ENCODE results near the gene GFI1B. TPM values are rescaled to one million over a fixed set of nuclear protein-coding genes. Genes with fewer than 3 reads are reported as not detected.

The GFI1B gene
- total RNA-seq, 1 donor from 2014 or later: not detected

DNA sequence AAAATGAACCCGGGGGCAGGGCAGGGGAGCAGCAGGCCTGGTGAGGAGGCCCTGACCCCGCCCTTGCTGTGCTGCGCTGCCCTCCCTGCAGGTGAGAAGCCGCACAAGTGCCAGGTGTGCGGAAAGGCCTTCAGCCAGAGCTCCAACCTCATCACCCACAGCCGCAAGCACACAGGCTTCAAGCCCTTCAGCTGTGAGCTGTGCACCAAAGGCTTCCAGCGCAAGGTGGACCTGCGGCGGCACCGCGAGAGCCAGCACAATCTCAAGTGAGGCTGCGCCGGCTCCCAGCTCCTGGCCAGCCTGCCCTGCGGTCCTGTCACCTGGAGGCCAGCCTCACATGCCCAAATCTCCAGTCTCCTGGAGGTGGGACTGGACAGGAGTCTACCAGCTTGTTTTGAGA is 12.3 kb downstream of the GFI1B start:
- peaks cover 5% of the 10 kb centered on the region for H3K9me3 Mint-ChIP-seq (ENCODE audit: unreplicated experiment)
- DNase-seq: no peak
- TF ChIP-seq, protein P1, sequence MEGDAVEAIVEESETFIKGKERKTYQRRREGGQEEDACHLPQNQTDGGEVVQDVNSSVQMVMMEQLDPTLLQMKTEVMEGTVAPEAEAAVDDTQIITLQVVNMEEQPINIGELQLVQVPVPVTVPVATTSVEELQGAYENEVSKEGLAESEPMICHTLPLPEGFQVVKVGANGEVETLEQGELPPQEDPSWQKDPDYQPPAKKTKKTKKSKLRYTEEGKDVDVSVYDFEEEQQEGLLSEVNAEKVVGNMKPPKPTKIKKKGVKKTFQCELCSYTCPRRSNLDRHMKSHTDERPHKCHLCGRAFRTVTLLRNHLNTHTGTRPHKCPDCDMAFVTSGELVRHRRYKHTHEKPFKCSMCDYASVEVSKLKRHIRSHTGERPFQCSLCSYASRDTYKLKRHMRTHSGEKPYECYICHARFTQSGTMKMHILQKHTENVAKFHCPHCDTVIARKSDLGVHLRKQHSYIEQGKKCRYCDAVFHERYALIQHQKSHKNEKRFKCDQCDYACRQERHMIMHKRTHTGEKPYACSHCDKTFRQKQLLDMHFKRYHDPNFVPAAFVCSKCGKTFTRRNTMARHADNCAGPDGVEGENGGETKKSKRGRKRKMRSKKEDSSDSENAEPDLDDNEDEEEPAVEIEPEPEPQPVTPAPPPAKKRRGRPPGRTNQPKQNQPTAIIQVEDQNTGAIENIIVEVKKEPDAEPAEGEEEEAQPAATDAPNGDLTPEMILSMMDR (IDR thresholded peaks at IDR 0.05; ENCODE audit: partially characterized antibody, unreplicated experiment): no peak
- H3K36me3 Mint-ChIP-seq (ENCODE audit: unreplicated experiment): peaks cover 9% of the 10 kb centered on the region
- H3K27ac Mint-ChIP-seq (ENCODE audit: unreplicated experiment): no peak overlapping the region
- no peak overlapping the region for H3K4me3 Mint-ChIP-seq (ENCODE audit: unreplicated experiment)
- peaks cover 2% of the 10 kb centered on the region for H3K4me1 Mint-ChIP-seq (ENCODE audit: low read depth, unreplicated experiment)
- H3K27me3 Mint-ChIP-seq (ENCODE audit: unreplicated experiment): no peaks in the 10 kb centered on the region

DNA sequence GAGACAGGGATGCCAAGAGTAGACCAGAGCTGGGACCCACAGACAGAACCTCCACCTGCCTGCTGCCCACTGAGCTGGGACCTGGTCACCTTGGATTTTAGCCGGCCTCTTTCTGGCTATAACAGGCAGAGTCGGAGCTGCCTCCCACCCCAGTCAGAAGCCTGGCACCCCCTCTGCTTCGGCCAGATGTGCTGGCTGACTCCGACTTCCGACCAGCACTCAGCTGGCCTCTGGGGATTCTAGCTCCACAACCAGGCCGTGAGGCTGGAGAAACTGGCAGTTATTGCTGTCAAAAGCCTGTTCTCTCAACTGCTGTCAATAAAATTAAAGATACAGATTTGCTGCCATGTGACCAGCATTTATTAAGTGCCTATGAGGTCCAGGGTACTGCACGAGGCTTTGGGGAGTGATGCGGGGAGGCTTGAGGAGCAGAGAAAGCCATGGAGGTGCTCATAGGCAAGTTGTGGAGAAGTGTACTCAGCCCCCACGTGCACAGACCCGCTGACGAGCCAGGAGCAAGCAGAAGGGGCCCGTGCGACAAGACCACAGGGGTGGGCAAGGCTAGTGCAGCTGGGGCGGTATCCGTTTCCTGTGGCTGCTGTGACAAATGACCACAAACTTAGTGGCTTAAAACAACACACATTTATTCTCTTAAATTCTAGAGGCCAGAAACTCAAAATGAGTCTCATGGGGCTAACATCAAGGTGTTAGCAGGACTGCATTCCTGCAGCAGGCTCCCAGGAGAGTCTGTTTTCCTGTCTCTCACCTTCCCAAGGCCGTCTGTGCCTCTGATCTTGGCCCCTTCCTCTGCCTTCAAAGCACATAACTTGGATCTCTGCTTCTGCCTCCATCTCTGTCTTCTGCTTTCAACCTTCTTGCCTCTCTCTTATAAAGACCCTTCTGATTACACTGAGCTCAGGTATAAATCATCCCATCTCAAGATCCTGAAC is 13.1 kb downstream of the GFI1B start:
- DNase-seq: no peak
- Mint-ChIP-seq H3K36me3 (ENCODE audit: unreplicated experiment) (peaks cover 9% of the 10 kb centered on the region), H3K27me3 (ENCODE audit: unreplicated experiment) (no peaks in the 10 kb centered on the region), H3K27ac (ENCODE audit: unreplicated experiment) (no peak overlapping the region), H3K4me1 (ENCODE audit: low read depth, unreplicated experiment) (peaks cover 2% of the 10 kb centered on the region), H3K4me3 (ENCODE audit: unreplicated experiment) (no peak overlapping the region), H3K9me3 (ENCODE audit: unreplicated experiment) (peaks cover 3% of the 10 kb centered on the region)
- TF ChIP-seq, protein P1 (IDR thresholded peaks at IDR 0.05; ENCODE audit: partially characterized antibody, unreplicated experiment): no peak

DNA sequence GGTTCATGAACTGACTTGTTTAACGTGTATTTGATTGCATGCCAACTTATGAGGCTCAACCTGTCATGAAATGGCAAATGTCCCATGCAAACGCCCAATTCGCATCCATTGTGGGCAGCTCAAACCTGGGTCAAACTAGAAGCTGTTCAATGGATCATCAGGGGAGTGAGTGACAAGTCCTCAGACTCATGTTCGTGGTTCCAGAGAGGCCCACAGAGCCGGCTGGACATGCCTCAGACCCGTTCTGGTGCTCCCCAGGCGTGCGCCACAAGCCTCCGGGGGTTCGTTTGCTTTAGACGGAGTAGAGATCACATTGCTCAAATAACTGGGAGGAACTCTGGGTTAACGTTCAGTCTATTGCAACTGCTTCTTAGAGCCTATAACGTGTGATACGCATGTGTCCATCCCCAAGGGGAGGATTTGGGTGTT is 15.0 kb downstream of the GFI1B start:
- Mint-ChIP-seq H3K27me3 (ENCODE audit: unreplicated experiment) (no peaks in the 10 kb centered on the region), H3K27ac (ENCODE audit: unreplicated experiment) (no peak overlapping the region), H3K4me1 (ENCODE audit: low read depth, unreplicated experiment) (peaks cover 2% of the 10 kb centered on the region), H3K4me3 (ENCODE audit: unreplicated experiment) (no peak overlapping the region), H3K36me3 (ENCODE audit: unreplicated experiment) (peaks cover 9% of the 10 kb centered on the region), H3K9me3 (ENCODE audit: unreplicated experiment) (peaks cover 5% of the 10 kb centered on the region)
- TF ChIP-seq, protein P1 (IDR thresholded peaks at IDR 0.05; ENCODE audit: partially characterized antibody, unreplicated experiment): no peak
- DNase-seq: no peak

DNA sequence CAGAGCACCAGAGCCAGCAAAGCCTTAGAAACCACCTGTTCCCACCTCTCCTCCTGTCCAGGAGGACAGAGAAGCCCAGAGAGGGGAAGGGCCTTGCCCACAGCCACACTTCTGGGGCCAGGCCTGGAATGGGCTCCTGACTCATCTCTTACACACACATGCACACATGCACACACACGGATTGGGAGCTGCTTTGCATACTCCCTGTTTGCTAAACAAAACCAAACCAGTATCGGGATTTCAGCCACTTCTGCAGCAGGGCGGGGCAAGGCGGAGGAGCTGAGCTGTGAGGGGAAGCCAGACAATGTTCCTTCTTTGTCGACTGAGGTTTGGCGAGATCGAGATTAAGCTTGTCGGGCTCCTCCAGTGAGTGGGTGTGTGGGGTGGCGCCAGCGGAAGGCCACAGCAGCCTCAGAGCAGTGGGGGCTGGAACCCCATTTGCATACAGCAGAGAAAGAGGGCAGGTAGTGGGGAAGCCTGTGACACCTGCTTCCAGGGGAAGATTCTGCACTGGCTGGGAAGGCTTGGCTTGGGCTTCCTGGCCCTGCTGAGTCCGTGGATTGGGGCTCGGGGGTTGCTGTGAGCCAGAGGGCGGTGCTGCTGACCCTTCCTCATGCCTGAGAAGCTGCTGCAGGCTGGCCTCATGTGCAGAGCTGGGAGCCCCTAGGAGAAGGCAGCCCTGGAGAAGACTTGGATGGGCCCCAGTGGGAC is 16.1 kb downstream of the GFI1B start:
- Mint-ChIP-seq H3K36me3 (ENCODE audit: unreplicated experiment) (peaks cover 5% of the 10 kb centered on the region), H3K27me3 (ENCODE audit: unreplicated experiment) (no peaks in the 10 kb centered on the region), H3K9me3 (ENCODE audit: unreplicated experiment) (peaks cover 7% of the 10 kb centered on the region), H3K4me3 (ENCODE audit: unreplicated experiment) (no peak overlapping the region), H3K27ac (ENCODE audit: unreplicated experiment) (no peak overlapping the region), H3K4me1 (ENCODE audit: low read depth, unreplicated experiment) (peaks cover 2% of the 10 kb centered on the region)
- DNase-seq: no peak
- TF ChIP-seq, protein P1 (IDR thresholded peaks at IDR 0.05; ENCODE audit: partially characterized antibody, unreplicated experiment): no peak

DNA sequence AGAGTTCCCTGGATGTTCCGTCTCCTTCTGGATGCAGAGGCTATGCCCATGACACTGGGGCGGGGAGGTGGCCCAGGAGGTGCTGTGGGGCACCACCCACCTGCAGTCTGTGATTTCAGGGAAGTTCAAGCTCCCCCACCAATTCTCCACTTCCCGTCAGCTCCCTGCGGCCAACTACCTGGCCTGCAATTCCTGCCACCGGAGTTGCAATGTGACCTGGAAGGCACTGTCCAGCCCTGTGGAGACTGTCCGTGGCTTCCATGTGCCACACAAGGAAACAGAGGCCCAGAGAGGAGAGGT is 16.6 kb downstream of the GFI1B start:
- Mint-ChIP-seq H3K4me3 (ENCODE audit: unreplicated experiment) (no peak overlapping the region), H3K36me3 (ENCODE audit: unreplicated experiment) (peaks cover 3% of the 10 kb centered on the region), H3K4me1 (ENCODE audit: low read depth, unreplicated experiment) (peaks cover 2% of the 10 kb centered on the region), H3K27ac (ENCODE audit: unreplicated experiment) (no peak overlapping the region), H3K9me3 (ENCODE audit: unreplicated experiment) (peaks cover 7% of the 10 kb centered on the region), H3K27me3 (ENCODE audit: unreplicated experiment) (no peaks in the 10 kb centered on the region)
- no peak for DNase-seq
- TF ChIP-seq, protein P1 (IDR thresholded peaks at IDR 0.05; ENCODE audit: partially characterized antibody, unreplicated experiment): no peak
